Measurements from ENCODE around the gene MX1.

The MX1 gene

DNA sequence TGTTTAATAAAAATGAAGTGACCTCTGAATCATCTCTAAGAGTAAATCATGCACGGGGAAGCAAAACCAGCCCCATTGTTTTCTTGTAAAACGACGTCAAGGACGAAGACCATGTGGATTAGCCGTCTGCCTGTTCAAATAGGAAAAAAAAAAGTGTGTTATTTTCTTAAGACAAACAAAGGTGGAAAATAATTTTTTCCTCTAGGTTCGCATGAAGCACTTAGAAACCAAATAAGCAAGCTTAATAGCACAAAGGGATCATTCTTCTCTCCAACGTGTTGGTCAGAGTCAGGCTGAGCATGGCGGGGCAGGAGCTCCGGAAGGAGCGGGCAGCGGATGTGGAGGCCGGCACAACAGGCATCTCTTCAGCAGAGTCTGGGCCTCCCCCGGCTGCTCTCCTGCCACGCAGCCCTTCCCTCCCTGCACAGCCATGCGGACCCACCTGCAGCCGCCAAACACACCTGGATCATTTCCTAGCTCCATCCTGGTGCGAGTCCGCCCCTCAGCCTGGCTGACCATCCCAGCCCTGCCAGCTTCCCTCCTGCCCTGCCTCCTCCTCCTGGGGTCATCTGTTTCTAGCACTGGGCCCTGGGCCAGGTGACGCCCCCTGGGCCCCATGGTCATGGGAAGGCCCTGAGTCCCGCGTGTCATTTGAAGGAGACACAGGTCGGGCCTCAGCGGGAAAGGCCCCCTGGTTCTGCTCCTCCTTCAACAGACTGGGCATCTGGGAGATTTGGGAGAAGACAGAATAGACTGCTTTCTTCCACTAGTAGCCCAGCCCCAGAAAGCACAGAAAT is 40.2 kb downstream of the MX1 start:
- DNase-seq: no peak

GRCh38 chr21:41470054-41470453 is 44.0 kb downstream of the MX1 start:
- no peak for DNase-seq

GRCh38 chr21:41472753-41473548 is 46.9 kb downstream of the MX1 start:
- DNase-seq: no peak

DNA sequence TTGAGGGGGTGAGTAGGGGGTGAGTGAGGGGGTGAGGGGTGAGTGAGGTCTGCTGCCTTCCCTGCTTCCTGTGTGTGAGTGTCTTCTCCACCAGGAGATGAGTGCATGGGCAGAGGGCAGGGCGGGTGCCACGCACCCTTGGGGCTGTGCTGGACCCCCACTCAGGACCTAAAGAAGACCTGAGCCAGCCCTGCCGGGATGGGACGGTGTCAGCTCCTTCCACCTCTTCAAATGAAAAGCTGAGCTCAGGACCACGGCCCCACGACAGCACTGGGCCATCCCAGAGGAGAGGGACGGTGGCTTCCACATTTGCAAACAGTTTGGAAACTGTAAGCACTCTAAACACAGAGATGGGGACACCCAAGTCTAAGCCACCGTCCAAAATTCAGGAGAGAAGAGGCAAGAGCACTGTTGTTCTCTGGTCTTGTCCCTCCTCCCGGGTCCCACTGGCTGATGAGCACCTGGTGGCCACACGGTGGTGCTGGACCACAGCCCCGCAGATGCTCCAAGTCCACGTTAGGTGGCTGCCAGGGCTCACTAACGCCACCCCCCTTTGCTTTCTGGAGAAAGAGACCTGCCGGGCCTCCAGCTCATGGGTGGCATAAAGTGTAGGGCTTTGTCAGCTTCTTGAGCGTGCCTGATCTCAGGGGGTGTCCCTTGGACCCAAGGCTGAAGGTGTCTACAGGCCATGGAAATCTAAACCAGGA is 49.8 kb downstream of the MX1 start:
- DNase-seq: no peak

DNA sequence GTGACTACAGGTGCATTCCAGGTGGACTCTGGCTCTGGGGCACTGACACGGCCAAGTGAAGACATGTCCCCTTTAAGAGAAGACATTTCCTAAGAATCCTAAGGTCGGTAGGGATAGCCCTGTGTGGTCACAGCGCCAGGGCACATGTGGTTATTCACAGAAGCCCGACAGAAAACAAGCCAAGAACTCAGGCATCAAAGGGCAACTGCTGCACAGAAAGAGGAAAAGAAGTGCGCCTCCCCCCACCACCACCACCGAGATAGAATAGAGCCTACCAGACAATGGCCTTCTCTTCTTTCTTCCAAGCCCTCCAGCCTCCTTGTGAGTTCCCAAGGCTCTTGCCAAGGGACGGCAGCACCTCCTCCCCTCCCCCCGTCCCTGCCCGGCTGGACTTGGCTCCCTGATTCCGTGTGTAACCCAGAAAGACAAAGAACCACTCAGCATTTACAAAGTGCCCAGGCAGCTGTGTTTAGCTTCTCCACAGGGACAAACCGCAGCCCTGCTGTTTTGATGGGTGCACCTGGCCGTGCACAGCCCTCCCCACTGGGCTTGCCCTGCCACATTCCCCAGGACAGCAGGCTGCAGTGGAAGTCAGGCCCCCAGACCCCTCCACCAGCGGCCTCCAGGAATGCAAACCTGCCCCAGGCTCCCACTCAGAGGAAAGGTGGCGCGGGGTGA is 51.7 kb downstream of the MX1 start:
- no peak for DNase-seq

DNA sequence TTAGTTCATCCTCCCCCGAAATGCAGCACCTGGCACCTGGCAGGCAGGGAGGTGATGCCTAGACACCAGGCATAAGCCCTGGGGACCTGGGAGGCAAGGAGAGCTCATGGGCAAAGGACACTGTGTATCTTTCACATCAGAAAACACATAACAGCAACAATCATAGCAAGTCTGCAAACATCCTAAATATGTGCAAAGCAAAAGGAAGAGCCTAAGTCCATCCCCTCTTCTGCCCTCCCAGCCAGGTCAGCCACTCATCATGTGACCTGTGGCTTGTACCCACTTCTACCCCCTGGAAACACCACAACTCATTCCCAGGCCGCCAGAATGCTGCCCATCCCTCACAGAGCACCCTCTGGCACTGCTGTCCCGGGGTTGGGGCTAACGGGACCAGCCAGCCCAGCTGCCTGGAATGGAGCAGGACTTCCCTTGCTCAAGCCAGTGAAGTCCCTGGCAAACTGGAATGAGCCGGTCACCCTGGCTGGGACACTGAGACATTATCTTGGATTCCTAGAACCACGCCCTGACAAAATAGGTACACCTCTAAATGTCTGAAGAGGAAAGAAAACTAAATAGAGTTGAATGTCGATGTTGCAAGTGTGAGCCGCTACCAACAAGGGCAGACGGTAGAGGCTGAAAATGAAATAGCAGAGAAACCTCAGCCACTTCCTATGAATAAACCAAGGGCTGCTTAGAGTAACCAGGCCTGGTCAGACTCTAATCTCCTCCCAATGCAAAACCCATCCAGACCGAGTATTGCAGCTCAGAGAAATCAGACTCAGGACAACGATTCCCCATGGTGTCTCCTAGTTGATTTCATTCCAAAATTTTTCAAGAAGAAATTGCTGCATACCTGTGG is 52.5 kb downstream of the MX1 start:
- DNase-seq: no peak

DNA sequence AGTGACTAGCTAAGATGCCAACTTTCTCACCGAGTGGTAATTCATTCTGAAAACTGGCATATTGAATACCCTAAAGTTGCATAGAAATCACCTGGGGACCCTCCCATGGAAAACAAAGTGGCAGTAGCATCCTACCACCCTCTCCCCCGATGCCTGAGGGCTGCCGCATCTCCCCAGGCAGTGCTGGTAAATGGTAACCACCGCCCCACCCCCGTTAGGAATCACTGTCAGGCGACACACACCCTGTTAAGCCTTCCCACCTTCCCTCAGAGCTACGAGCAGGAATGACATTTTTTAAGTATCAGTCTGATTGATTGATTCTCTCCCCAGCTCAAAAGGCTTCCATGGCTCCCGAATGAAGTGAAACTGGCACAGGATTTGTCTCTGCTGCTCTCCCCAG is 53.6 kb downstream of the MX1 start:
- no peak for DNase-seq

DNA sequence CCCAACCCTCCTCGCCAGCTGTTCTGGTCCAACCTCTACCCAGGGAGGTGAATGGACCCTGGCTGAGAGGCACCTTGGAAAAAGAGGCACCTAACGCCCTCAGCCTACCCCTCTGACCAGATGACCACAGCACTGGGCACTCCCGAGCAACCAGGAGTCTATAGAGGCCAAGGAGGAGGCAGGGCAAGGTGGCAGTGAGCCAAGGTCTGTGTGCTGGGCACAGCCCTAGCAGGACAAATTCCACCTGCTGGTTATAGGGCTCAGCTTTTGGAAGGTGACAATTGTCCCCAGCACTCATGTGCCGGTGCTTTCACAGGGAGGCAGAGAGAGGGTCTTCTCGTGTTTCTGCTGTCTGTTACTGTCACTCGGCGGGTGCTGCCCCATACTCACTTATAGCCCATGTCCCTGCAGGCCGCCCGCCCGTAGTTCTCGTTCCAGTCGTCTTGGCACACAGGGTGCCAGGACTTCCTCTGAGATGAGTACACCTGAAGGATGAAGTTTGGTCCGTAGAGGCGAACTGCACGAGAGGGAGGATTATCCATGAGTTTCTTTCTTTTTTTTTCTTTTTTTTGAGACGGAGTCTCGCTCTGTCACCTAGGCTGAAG is 54.1 kb downstream of the MX1 start:
- no peak for DNase-seq

DNA sequence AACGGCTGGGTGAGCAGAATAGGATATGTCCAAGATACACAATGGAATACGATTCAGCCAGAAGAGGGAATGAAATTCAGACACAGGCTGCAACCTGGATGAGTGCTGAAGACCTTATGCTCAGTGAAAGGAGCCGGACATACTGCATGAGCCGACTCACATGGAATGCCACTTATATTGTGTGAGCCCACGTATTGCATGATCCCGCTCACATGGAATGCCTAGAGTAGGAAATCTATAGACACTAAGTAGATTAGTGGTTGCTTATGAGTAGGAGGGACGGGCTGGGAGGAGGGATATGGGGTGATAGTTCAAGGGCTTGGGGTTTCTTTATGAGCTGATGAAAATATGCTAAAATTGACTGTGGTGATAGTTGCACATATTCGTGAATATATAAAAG is 55.2 kb downstream of the MX1 start:
- DNase-seq: no peak

DNA sequence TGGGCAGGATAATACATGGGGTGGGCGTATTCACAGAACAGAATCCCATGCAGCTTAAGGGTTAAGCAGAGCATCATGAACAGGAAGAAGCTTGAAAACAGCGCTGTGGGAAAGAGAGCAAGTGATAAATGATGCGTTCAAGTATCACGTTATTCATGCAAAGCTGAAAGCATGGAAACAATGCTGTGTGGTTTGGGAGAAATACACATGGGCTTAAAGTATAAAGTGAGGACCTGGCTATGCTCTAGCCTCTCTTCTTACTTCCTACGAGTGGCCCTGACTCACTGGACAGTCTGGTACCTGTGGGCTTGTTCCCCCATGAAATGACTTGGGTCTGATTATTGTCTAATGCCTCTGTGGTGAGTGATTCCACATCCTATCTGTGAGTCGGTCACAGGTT is 56.3 kb downstream of the MX1 start:
- DNase-seq: no peak

DNA sequence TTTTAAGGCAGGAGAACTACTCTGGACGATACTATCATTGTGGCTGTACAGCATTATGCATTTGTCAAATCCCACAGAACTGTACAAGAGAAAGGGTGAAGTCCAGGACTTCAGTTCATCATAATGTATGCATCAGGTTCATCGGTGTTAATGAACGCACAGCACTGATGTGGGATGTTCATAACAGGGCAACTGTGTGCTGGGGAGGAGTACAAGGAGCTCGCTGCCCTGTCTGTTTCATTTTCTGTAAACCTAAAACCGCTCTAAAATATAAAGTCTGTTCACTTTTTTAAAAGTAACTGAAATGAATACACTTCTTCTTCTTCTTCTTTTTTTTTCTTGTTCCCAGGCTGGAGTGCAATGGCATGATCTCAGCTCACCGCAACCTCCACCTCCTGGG is 56.9 kb downstream of the MX1 start:
- DNase-seq: no peak

DNA sequence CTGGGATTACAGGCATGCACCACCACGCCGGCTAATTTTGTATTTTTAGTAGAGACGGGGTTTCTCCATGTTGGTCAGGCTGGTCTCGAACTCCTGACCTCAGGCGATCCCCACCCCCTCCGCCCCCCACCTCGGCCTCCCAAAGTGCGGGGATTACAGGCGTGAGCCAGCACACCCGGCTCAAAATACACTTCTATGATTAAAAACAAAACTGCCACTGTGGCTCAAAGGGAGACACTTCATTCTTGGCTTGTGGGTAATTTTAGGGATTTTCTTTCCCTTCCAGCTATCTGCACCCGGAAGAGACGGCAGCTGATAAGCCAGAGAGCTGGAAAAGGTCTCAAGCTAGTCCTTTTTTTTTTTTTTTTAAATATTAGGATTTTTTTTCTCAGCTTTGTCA is 57.4 kb downstream of the MX1 start:
- DNase-seq: no peak

DNA sequence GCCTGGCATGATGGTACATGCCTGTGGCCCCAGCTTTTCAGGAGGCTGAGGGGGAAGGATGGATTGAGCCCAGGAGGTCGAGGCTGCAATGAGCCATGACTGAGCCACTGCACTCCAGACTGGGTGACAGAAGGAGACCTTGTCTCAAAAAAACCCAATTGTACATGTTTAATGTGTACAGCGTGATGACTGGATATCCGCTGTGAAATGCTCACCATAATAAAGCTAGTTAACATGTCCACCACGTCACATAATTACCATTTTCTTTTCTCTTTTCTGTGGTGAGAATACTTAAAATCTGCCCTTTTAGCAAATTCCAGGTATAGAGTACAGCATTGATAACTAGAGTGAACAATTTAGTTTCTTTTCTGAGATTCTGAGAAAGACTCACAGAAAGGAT is 57.9 kb downstream of the MX1 start:
- DNase-seq: no peak

DNA sequence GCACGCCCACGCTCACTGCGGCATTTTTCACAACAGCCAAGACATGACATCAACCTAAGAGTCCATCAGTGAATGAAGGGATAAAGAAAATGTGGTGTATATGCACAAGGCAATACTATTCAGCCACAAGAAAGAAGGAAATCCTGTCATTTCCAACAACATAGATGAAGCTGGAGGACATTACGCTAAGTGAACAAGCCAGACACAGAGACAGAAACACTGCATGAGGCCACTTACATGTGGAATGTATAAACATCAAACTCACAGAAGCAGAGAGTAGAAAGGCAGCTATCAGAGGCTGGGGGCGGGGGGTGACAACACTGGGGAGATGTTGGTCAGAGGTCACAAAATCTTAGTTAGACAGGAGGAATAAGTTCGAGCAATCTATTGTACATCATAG is 61.0 kb downstream of the MX1 start:
- no peak for DNase-seq

DNA sequence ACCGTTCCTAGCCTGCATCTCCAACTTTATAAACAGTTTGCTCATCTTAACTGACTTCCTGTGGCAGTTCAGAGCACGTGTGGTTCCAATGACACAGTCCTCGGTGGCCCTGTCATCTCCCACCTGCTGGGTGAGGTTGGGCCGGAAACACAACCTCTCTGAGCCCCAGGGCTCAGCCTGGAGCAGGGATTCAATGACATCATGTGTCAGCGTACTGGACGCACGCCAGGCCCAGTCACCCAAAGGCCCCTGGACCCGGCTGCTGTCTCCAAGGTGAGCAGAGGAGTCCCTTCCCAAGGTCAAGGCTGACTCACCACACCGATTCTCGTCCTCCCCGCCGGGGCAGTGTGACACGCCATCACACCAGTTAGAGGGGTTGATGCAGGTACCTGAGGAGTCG is 62.0 kb downstream of the MX1 start:
- DNase-seq: no peak

- DNase-seq: no peak
Measured at GRCh38 chr21:41489329-41489728, 63.3 kb downstream of the MX1 start.

DNA sequence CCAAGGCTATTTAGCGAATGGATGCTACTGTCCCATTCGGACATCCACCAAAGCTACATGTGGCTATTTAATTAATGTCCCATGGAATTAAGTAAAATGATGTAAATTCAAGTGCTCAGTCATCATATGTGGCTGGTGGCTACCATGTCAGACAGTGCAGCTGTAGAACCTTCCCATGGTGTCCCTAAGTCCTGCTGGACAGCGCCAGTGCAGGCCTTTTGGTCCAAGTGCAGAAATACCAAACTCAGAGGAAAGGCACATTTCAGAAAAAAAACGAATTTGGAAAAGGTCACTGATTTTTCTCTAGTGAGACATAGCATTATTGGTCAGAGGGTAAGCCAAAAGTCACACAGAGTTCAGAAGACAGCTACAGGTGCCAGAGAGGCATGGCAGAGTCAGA is 64.3 kb downstream of the MX1 start:
- no peak for DNase-seq

GRCh38 chr21:41491412-41491811 is 65.4 kb downstream of the MX1 start:
- DNase-seq: no peak

- DNase-seq: no peak
Measured at GRCh38 chr21:41494242-41494641, 68.2 kb downstream of the MX1 start.

DNA sequence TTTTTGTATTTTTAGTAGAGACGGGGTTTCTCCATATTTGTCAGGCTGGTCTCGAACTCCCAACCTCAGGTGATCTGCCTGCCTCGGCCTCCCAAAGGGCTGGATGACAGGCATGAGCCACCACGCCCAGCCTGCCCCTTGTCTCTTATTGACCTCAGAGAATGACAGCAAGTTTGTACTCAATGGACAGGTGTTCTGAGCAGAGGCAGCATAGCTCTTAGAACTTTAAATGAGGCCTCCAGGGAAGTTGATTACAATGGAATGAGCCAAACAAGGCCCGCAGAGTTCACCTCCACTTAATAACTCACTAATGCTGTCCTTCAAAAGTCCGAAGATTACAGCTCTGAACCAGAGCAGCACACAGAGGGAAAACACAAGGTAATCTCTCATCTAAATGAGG is 71.0 kb downstream of the MX1 start:
- DNase-seq: no peak

GRCh38 chr21:41497788-41498187 is 71.7 kb downstream of the MX1 start:
- DNase-seq: no peak

- DNase-seq: no peak
Measured at GRCh38 chr21:41499920-41500319, 73.9 kb downstream of the MX1 start.
